GM19025 (cell line): ENCODE results near the gene EDAR.

Experiments
- ATAC-seq: cut with Tn5 transposase; IDR thresholded peaks from one replicate; pipeline ENCODE4 v1.9.1; 2021; ENCODE audit warnings: mild to moderate bottlenecking, low read depth, moderate library complexity; ENCODE audit not compliant: unreplicated experiment

EDAR gene

GRCh38 chr2:108970369-108970768, 18.7 kb downstream of the EDAR start:
- ATAC-seq: no peak

DNA sequence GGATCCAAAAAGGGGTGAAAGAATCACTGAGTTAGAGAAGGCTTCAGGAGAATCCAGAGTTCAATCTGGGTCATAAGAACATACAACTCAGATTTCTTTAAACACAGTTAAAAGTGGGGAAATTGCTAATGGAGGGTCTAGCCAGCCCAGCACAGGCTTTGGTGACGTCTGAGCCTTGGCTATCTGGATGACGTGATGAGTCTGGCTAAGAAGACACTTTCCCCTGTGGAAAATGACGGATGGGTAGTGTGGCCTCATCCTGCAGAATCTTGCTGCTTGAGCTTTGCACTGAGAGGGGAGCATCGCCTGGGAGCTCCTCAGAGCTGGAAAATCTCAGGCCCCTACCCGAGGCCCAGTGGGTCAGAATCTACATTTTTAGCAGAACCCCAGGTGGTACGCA, 19.2 kb downstream of the EDAR start:
- no peak for ATAC-seq

DNA sequence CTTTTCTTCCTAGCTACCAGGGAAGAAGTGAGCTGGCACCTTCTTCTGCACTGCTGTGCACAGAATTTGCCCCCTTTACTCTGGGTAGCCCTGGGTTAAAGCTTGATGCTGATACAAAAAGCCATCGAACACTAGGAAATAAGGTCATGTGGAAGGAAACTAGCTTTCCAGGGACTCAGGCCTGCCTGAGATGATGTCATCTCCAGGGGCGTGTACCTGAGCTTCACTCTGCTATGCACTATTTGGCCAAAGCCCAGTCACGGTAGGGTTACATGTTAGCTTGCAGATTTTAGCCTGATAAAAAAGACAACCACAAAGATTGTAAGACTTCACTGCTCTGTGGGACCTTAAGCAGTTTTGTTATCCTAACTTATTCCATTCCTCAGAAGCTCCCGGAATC, 20.4 kb downstream of the EDAR start:
- no peak for ATAC-seq

- ATAC-seq: no peak
These were observed 21.3 kb downstream of the EDAR start for GRCh38 chr2:108967757-108968156.

GRCh38 chr2:108965540-108966289, 23.3 kb downstream of the EDAR start:
- no peak for ATAC-seq

- ATAC-seq: no peak
These were observed 26.0 kb downstream of the EDAR start for GRCh38 chr2:108963057-108963456.

GRCh38 chr2:108961796-108962195, 27.2 kb downstream of the EDAR start:
- no peak for ATAC-seq

DNA sequence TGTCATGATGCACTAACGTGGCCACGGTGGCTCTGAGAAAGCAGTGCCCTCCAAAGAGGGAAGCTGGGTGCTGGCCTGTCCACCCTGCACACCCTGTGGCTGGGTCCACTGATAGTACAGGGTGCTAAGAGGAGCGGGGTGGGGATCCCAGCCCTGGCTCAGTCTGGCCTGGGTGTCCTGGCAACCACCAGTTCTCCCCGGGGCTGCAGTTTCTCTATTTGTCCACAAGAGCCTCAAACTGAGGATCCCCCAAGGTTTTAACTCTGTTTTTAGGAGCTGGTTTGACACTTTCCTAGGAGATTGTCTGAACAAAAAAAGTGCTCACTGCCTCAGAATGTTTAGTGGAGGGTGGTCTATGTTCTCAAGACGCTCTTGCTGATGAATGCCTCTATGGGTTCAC, 29.0 kb downstream of the EDAR start:
- no peak for ATAC-seq

DNA sequence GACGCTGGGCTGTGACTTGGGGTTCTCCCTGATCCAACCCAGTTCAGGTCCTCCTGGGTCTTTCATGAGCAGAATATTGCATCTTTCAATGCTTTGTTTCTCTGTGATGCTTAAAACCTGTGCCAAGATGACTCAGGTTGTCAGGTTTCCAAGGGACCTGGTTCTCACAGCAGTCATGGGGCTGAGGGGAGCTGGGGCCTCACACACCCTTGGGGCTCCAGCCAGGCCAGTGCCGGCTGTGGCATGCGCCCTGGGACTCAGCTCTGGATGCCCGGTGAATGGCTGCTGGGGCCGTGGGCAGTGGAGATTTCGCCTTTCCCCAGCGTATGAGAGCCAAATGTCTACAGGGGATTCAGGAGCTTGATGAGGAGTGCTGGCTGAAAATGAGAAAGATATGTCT, 29.6 kb downstream of the EDAR start:
- ATAC-seq: no peak

- no peak for ATAC-seq
These were observed 30.2 kb downstream of the EDAR start for GRCh38 chr2:108958632-108959341.

DNA sequence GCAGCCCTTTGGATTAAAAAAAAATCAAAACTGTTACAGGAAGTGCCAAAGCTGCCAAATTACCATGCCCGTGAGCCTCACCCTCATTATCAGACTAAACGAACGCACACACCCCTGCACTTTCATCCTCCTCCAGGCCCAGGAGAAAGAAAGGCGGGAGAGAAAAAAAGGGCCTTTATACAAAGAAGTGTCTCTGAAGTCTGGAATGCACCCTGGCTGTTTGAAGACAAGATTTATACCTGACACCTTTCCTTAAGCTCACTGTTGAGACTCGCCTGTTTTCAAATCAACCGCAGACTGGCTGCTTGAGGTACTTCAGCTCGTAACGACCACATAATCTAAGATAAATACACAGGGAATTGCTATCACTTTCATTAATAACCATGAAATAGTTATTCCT, 31.0 kb downstream of the EDAR start:
- ATAC-seq: no peak

DNA sequence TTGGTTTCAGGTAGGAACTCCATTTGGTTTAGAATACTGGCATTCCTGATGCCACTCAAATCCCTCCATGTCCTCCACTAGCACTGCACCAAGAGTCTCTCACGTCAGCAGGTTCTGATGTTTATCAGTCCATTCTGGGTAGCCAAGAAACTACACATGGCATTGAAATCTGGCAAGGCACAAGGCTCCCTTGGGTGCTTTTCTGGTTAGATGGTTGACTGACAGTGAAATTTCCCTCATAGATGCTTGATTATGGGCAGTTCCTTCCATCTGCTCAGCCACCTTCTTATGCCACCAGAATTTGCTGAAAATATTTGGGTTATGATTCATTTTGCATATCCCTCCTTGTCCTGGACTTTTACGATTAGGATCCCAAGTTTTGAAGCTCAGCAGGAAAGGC, 32.6 kb downstream of the EDAR start:
- ATAC-seq: no peak

GRCh38 chr2:108950369-108951135, 38.5 kb downstream of the EDAR start:
- no peak for ATAC-seq

DNA sequence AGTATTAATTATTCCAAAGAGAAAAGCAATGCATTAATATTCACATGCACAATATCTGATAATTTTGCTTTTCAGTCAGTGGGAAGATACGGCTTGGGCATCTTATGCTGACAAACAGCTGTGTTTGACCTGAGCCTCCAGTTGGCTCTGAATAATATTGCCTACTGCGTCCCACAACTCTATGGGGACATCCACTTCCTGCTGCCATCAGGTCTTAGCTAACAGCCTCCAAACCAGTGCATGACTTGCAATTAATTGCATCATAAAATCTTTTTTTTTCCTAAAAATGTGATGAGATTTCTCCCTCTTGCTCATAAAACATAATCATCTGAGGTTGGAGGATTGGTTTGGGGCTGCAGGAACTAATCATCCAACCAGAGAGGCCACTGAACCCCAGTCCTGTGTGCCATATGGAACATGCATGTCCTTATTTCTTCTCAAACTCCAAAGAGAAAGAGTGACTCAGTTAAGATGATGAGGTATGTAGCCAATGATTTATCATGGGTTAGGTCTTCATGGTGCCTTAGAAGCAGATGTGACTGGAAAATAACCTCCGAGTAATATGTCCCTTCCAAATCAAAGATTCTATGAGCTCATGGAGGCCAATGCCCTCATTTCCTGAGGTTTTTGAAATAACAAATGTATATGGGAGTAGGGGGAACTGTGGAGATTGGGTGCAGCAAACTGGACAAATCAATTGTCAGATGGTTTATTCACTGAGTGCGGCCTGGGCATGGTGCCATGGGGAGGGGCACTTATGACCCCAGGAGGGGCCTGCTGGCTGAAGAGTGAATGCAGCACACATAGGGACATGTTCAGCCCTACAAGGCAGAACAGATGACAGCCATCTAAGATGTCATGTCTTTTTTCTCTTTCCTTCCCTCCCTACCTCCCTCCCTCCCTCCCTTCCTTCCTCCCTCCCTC, 39.4 kb downstream of the EDAR start:
- ATAC-seq: no peak

- no peak for ATAC-seq
These were observed 41.6 kb downstream of the EDAR start for GRCh38 chr2:108947271-108947907.

DNA sequence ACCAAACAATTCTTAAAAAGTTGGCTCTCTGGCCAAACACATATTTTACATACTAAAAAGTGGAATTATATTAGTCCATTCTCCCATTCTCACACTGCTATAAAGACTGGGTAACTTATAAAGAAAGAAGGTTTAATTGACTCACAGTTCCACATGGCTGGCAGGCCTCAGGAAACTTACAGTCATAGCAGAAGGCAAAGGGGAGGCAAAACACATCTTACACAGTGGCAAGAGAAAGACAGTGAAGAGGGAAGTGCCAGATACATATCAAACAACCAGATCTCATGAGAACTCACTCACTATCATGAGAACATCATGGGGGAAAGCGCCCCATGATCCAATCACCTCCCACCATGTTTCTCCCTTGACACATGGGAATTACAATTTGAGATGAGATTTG, 42.6 kb downstream of the EDAR start:
- ATAC-seq: no peak

- no peak for ATAC-seq
These were observed 43.1 kb downstream of the EDAR start for GRCh38 chr2:108945969-108946368.

DNA sequence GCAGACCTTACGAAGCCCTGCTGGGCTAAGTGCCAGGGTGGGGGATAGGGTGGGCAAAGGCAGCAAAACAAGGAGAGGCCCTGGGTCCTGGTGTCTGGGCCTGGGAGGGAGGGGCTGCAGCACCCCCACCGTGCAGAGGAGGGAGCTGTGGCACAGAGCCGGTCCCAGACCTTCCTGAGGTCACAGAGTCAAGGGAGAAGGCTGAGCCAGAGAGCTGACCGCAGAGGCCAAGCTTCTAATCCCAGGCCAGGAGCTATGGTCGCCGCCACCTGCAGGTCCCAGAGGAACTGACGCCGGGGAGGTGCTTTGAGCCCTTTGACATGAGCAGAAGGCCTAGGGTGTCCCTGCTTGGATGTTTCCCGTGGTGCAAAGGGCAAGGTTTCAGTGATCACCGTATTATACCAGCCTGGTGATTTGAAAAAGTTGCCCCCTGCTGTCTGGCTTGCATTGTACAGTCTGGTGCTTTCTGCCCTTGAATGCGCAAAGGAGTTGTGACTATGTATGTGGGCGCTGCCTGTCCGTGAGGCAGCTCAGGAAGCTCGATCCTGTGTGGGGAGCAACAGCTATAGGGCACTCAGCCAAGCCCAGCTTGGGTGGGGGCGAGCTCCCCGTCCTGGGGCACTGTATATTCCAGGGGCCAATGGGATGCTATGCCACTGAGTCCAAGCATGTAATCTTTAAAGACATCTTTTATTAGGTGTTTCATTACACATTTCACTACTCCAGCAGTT, 44.3 kb downstream of the EDAR start:
- ATAC-seq: no peak

DNA sequence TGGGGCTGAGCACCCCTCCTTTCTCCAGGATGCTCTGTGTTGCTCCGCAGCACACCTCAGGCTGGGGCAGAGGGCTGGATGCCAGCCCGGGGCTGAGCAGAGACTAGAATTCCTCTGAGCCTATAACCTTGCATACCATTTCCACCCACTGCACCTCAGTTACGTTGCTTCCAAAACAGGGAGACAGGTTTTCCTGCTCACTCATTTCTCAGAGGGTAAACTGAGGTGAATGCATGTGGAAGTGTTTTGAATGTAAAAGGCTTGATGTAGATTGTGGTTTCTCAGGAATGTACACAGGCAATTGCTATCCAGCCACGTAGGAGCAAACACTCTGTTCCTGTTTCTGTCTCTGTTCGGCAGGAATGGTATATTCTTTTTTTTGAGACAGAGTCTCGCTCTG, 45.3 kb downstream of the EDAR start:
- no peak for ATAC-seq
